ENCODE results near the gene ADM.

ADM gene

DNA sequence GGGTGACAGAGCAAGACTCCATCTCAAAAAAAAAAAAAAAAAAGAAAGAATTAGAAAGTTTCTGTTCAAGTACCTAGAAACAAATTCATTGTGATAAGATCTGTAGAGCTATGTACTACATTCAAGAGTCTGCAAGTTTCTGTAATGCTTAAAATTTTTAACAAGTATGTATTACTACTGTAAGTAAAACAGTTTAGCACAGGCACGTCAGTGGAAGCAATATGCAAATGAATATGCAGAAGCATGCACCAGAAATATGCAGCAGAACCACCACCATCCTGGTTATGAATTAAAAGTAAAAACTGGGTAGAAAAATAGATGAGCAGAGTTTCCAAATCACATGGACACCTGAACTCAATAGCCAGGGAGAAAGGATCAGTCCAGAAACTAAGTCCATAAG, 30.1 kb upstream of the ADM start:
- Histone ChIP-seq H3K9ac (ENCODE audit: low read depth, low read length) (no peak overlapping the region), H3K4me1 (ENCODE audit: insufficient read depth, low read length) (peaks cover 9% of the 10 kb centered on the region), H3K27ac (ENCODE audit: low read depth, low read length) (no peak overlapping the region), H3K9me3 (ENCODE audit: insufficient read depth, low read depth, low read length) (no peaks in the 10 kb centered on the region), H3K27me3 (ENCODE audit: insufficient read depth, low read length) (no peaks in the 10 kb centered on the region), H3K36me3 (ENCODE audit: insufficient read depth, low read length) (no peaks in the 10 kb centered on the region), H3K4me3 (ENCODE audit: low read length) (no peak overlapping the region)
- WGBS = 91% methylated on average over 1 of the region's 1 CpG

DNA sequence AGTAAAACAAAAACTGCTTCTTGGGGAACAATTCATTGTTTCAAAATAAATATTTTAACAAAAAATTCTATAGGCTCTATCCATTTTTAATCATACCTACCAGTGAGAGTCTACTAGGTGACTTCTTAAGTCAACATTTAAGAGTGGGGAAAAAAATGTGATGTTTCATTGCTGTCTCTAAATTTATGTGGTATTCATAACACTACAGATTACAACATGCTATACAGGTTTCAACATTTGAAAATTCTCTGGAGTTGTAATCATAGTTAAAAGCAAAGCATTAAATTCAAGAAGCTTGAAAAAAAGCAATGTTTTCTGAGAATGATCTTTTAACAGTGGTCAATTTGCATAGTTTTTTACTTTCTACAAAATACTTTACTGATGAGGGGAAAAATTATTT, 29.2 kb upstream of the ADM start:
- H3K4me1 ChIP-seq (ENCODE audit: insufficient read depth, low read length) = peaks cover 9% of the 10 kb centered on the region
- no peaks in the 10 kb centered on the region for H3K27me3 ChIP-seq (ENCODE audit: insufficient read depth, low read length)
- no peak overlapping the region for H3K4me3 ChIP-seq (ENCODE audit: low read length)
- H3K27ac ChIP-seq (ENCODE audit: low read depth, low read length) = no peak overlapping the region
- H3K36me3 ChIP-seq (ENCODE audit: insufficient read depth, low read length) = no peaks in the 10 kb centered on the region
- H3K9me3 ChIP-seq (ENCODE audit: insufficient read depth, low read depth, low read length) = no peaks in the 10 kb centered on the region
- no peak overlapping the region for H3K9ac ChIP-seq (ENCODE audit: low read depth, low read length)

DNA sequence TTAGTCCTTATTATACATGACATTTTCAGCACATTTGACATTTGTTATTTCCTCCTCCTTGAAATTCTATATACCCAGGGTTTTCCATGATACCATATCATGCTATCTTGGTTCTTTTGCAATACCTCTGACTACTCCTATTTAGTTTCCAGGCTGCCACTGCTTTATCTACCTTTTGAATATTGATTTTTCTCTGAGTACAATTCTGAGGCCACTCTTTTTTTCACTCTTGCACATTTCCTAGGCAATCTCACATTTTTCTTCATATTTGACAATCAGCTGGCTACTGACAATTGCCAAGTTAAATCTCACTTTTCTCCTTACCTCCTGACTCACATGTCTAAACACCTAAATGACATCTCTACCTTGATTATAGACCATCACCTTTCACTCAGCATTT, 22.8 kb upstream of the ADM start:
- H3K9ac ChIP-seq (ENCODE audit: low read depth, low read length) = no peak overlapping the region
- no peak overlapping the region for H3K4me3 ChIP-seq (ENCODE audit: low read length)
- no peaks in the 10 kb centered on the region for H3K27me3 ChIP-seq (ENCODE audit: insufficient read depth, low read length)
- H3K9me3 ChIP-seq (ENCODE audit: insufficient read depth, low read depth, low read length) = no peaks in the 10 kb centered on the region
- no peak overlapping the region for H3K27ac ChIP-seq (ENCODE audit: low read depth, low read length)
- peaks cover 9% of the 10 kb centered on the region for H3K4me1 ChIP-seq (ENCODE audit: insufficient read depth, low read length)
- H3K36me3 ChIP-seq (ENCODE audit: insufficient read depth, low read length) = no peaks in the 10 kb centered on the region

DNA sequence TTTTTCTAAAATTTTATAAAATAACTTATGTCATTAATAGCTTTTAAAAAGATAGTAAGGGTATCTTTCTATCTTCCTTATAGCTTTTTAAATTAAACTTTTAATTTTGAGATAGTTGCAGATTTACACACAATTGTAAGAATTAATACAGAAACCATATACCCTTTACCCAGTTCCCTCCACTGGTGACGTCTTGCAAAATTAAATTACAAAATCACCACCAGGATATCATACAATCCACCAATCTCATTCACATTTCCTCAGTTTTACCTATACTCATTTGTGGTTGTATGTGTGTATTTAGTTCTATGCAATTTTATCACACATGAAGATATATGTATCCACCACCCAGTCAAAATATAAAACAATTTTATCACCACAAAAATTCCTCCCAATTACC, 20.9 kb upstream of the ADM start:
- H3K36me3 ChIP-seq (ENCODE audit: insufficient read depth, low read length) = no peaks in the 10 kb centered on the region
- WGBS = 88% methylated on average over 1 of the region's 1 CpG
- H3K27ac ChIP-seq (ENCODE audit: low read depth, low read length) = no peak overlapping the region
- H3K4me1 ChIP-seq (ENCODE audit: insufficient read depth, low read length) = no peaks in the 10 kb centered on the region
- no peak overlapping the region for H3K4me3 ChIP-seq (ENCODE audit: low read length)
- H3K9ac ChIP-seq (ENCODE audit: low read depth, low read length) = no peak overlapping the region
- no peaks in the 10 kb centered on the region for H3K9me3 ChIP-seq (ENCODE audit: insufficient read depth, low read depth, low read length)
- H3K27me3 ChIP-seq (ENCODE audit: insufficient read depth, low read length) = no peaks in the 10 kb centered on the region

DNA sequence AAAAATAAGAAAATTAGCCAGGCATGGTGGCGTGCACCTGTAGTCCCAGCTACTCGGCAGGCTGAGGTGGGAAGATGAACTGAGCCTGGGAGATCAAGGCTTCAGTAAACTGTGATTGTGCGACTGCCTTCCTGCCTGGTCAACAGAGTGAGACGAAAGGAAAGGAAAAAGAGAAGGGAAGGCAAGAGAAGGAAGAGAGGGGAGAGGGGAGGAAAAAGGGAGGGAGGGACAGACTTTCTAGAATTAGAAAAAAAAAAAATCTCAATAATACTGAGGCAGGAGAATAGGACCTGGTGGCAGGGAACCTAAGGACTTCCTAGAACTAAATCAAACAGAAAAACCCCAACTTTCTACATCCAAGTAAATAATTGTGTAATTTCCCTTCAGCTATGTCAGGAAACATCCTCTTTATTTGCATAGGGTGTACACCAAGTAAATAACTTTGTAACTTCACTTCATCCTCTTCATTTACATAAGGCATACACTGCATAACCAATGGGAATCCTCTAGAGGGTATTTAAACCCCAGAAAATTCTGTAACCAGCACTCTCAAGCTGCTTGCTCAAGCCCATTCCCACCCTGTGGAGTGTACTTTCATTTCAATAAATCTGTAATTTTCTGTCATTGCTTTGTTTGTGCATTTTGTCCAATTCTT, 19.6 kb upstream of the ADM start:
- WGBS = 88% methylated on average over 4 of the region's 4 CpGs
- H3K27ac ChIP-seq (ENCODE audit: low read depth, low read length) = no peak overlapping the region
- H3K9me3 ChIP-seq (ENCODE audit: insufficient read depth, low read depth, low read length) = no peaks in the 10 kb centered on the region
- 0 out of 2 replicates have a peak, but pooled peaks cover 6% of the 10 kb centered on the region for H3K4me1 ChIP-seq (ENCODE audit: insufficient read depth, low read length)
- no peaks in the 10 kb centered on the region for H3K36me3 ChIP-seq (ENCODE audit: insufficient read depth, low read length)
- no peak overlapping the region for H3K9ac ChIP-seq (ENCODE audit: low read depth, low read length)
- no peak overlapping the region for H3K4me3 ChIP-seq (ENCODE audit: low read length)
- no peaks in the 10 kb centered on the region for H3K27me3 ChIP-seq (ENCODE audit: insufficient read depth, low read length)

DNA sequence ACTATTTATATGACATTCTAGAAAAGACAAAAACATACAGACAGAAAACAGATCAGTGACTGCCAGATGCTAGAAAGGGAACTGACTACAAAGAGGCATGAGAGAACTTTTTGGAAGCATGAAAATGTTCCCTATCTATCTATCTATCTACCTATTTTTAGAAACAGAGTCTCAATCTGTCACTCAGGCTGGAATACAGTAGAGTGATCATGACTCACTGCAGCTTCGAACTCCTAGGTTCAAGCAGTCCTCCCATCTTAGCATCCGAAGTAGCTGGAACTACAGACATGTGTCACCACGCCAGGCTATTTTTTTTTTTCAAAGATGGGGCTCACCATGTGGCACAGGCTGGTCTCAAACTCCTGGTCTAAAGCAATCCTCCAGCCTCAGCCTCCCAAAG, 17.7 kb upstream of the ADM start:
- H3K36me3 ChIP-seq (ENCODE audit: insufficient read depth, low read length) = no peaks in the 10 kb centered on the region
- no peaks in the 10 kb centered on the region for H3K9me3 ChIP-seq (ENCODE audit: insufficient read depth, low read depth, low read length)
- no peak overlapping the region for H3K9ac ChIP-seq (ENCODE audit: low read depth, low read length)
- H3K27me3 ChIP-seq (ENCODE audit: insufficient read depth, low read length) = no peaks in the 10 kb centered on the region
- H3K4me3 ChIP-seq (ENCODE audit: low read length) = no peak overlapping the region
- 0 out of 2 replicates have a peak, but pooled peaks cover 10% of the 10 kb centered on the region for H3K4me1 ChIP-seq (ENCODE audit: insufficient read depth, low read length)
- 96% methylated on average over 3 of the region's 3 CpGs for WGBS
- H3K27ac ChIP-seq (ENCODE audit: low read depth, low read length) = no peak overlapping the region

DNA sequence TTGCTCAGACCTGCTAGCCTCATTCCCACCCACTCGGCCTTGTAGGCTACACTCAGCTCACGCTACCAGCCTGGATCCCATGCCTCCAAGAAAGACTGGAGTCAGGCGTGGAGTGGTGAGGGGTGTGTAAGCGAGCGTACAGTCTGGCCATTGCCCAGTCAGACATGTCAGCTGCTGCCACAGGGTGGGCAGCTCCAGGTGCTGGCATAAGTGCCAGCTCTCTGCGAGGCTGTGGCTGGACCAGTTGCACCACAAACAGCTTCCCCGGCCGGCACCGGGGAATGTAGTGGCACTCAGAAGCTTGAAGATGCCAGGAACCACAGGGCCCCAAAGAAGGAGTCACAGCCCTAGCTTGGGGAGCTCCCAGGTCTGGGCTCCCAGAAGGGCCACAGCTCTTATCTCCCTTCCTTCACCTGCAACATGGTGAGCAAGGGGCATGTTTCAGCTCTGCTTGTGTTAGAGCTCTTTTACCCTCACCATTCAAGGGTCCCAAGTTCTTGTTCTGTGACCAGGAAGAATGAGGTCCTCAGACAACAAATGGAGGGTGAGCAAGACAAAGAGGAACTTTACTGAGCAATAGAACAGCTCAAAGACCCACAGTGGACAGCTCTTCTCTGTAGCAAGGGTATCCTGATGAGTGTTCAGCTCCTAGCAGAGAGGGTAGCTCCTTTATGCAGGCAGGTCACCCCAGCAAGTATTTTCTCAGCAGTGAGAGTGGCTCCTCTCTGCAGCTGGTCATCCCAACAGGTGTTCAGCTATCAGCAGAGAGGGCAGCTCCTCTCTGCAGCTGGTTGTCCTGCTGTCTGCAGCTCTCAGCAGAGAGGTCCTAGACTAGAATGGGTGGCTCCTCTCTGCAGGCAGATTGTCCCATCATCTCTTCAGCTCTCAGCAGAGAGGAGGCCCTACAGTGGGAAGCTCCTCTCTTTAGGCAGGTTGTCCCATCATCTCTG, 16.8 kb upstream of the ADM start:
- no peaks in the 10 kb centered on the region for H3K36me3 ChIP-seq (ENCODE audit: insufficient read depth, low read length)
- H3K9me3 ChIP-seq (ENCODE audit: insufficient read depth, low read depth, low read length) = no peaks in the 10 kb centered on the region
- H3K9ac ChIP-seq (ENCODE audit: low read depth, low read length) = no peak overlapping the region
- H3K27ac ChIP-seq (ENCODE audit: low read depth, low read length) = no peak overlapping the region
- H3K4me3 ChIP-seq (ENCODE audit: low read length) = no peak overlapping the region
- H3K4me1 ChIP-seq (ENCODE audit: insufficient read depth, low read length) = peaks cover 16% of the 10 kb centered on the region
- WGBS = 95% methylated on average over 9 of the region's 9 CpGs
- no peaks in the 10 kb centered on the region for H3K27me3 ChIP-seq (ENCODE audit: insufficient read depth, low read length)

DNA sequence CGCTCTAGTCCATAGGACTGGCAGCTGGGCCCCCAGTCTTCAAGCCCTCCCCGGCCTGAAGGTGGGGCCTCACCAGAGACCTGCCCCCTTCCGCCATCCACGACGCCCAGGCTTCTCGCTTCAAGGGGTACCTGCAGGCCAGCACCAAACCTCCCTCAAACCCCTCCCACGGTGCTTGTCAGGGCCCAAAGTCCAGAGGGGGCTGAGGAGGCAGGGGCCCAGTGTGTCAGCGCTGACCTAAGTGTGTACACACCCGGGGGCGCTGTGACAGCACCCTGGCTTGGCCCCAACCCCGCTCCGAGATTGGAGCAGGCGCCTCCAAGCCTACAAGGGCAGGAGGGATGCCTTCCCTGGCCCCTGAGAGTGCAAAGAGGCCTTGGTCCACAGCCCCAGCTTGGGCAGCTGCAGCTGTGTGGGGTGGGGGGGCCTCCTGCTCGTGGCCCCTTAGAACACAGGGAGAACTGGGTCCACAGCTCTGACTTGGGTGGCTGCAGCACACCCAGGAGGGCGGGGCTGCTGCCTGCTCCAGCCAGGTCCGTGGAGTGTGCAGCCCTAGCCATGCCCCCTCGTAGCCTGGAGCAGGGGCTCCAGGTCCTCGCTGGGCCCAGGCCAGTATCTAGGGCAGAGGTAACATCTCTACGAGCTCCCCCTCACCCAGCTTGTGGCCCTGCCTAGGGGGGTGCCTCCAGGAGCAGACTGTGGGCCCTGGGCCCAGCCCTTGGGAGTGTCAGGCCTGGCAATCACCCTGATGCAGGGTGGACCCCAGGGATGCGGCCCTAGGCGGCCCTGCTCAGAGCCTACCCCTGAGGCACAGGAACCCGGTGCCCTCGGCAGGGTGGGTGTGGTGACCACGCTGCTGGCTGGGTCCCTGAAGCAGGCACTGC, 15.8 kb upstream of the ADM start:
- Histone ChIP-seq H3K4me1 (ENCODE audit: insufficient read depth, low read length) (peaks cover 18% of the 10 kb centered on the region), H3K9me3 (ENCODE audit: insufficient read depth, low read depth, low read length) (no peaks in the 10 kb centered on the region), H3K9ac (ENCODE audit: low read depth, low read length) (no peak overlapping the region), H3K4me3 (ENCODE audit: low read length) (no peak overlapping the region), H3K27me3 (ENCODE audit: insufficient read depth, low read length) (no peaks in the 10 kb centered on the region), H3K27ac (ENCODE audit: low read depth, low read length) (no peak overlapping the region), H3K36me3 (ENCODE audit: insufficient read depth, low read length) (no peaks in the 10 kb centered on the region)
- 88% methylated on average over 24 of the region's 24 CpGs for WGBS

DNA sequence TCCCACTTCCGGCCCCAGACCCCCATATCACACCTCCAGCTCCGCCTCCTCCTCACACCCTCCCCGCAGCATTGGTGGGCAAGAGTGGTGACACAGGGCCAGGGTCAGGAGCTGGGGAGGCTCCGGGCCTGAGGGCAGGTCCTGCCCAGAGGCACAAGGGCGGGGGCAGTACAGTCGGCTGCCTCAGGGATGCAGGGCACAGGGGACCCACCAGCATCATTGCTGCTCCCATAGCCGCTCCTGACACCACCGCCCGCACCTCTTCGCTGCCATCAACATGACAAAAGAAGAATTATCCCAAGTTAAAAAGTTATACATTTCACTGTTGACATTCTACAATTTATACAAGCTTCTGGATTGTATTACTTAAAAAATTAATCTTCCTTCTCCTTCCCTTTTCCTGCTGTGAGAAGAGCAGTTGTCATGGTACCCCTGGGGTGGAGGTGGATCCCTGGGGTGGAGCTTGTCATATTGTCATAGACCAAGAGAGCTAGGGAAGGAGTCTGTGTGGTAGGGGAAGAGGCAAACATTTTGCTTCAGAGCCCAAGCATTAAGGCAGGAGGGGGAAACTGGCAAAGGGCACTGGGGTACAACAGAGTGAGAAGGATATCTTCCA, 15.0 kb upstream of the ADM start:
- no peaks in the 10 kb centered on the region for H3K9me3 ChIP-seq (ENCODE audit: insufficient read depth, low read depth, low read length)
- H3K4me3 ChIP-seq (ENCODE audit: low read length) = no peak overlapping the region
- WGBS = 73% methylated on average over 10 of the region's 10 CpGs
- H3K27me3 ChIP-seq (ENCODE audit: insufficient read depth, low read length) = peaks cover under 1% of the 10 kb centered on the region; the same call in 1 of the 2 replicates
- H3K4me1 ChIP-seq (ENCODE audit: insufficient read depth, low read length) = peaks cover 18% of the 10 kb centered on the region
- no peaks in the 10 kb centered on the region for H3K36me3 ChIP-seq (ENCODE audit: insufficient read depth, low read length)
- H3K27ac ChIP-seq (ENCODE audit: low read depth, low read length) = no peak overlapping the region
- no peak overlapping the region for H3K9ac ChIP-seq (ENCODE audit: low read depth, low read length)

DNA sequence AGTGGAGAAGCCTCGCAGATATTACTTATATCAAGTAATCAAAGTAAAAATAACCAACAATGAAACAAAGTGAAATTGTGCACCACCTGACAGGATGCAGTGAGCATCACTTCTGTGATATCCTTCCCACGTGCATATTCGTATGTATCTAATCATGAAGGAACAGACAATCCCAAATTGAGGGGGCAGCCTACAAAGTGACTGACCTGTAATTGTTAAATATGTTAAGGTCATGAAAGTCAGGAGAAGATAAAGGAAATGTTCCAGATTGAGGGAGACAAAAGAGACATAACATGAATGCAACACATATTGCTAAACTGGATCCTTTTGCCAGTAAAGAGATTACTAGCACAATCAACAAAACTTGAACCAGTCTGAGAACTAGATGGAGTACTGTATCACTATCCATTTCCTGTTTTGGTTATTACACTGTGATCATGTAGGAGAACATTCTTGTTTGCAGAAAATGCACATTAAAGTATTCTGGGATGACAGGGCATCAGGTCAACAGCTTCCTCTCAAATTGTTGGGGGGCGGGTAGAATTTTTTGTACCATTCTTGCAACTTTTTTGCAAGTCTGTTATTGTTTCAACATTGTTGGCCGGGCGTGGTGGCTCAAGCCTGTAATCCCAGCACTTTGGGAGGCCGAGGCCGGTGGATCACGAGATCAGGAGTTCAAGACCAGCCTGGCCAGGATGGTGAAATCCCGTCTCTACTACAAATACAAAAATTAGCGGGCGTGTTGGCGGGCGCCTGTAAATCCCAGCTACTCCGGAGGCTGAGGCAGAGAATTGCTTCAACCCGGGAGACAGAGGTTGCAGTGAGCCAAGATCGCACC, 12.9 kb upstream of the ADM start:
- H3K36me3 ChIP-seq (ENCODE audit: insufficient read depth, low read length) = no peaks in the 10 kb centered on the region
- no peak overlapping the region for H3K9ac ChIP-seq (ENCODE audit: low read depth, low read length)
- H3K9me3 ChIP-seq (ENCODE audit: insufficient read depth, low read depth, low read length) = no peaks in the 10 kb centered on the region
- H3K27me3 ChIP-seq (ENCODE audit: insufficient read depth, low read length) = peaks cover 13% of the 10 kb centered on the region; the same call in 1 of the 2 replicates
- H3K27ac ChIP-seq (ENCODE audit: low read depth, low read length) = no peak overlapping the region
- peaks cover 28% of the 10 kb centered on the region for H3K4me1 ChIP-seq (ENCODE audit: insufficient read depth, low read length)
- no peak overlapping the region for H3K4me3 ChIP-seq (ENCODE audit: low read length)
- WGBS = 93% methylated on average over 17 of the region's 17 CpGs
